Neural crest cell (in vitro differentiated cells): ENCODE results near the gene PTH1R. TPM values are rescaled to one million over a fixed set of nuclear protein-coding genes. Genes with fewer than 3 reads are reported as not detected.

Experiments used
- DNase-seq: peaks from one replicate; pipeline ENCODE4 v3.0.0; 2021; ENCODE audit warnings: low read depth, mixed read lengths, low spot score
- H3K27ac Mint-ChIP-seq: one replicate; pipeline ENCODE4 v1.8.0; 2021; ENCODE audit warnings: mild to moderate bottlenecking, mixed read lengths; ENCODE audit not compliant: unreplicated experiment
- H3K27me3 Mint-ChIP-seq: 2 replicates; pipeline ENCODE4 v1.8.0; 2021; ENCODE audit warnings: low read depth, mild to moderate bottlenecking, mixed read lengths
- H3K36me3 Mint-ChIP-seq: 2 replicates; pipeline ENCODE4 v1.8.0; 2021; ENCODE audit warnings: low read depth, mild to moderate bottlenecking, mixed read lengths
- H3K4me1 Mint-ChIP-seq: 2 replicates; pipeline ENCODE4 v1.8.0; 2021; ENCODE audit warnings: mixed read lengths
- H3K4me3 Mint-ChIP-seq: one replicate; pipeline ENCODE4 v1.8.0; 2021; ENCODE audit warnings: mild to moderate bottlenecking, mixed read lengths
- H3K9me3 Mint-ChIP-seq: 2 replicates; pipeline ENCODE4 v1.8.0; 2021; ENCODE audit warnings: mixed read lengths
- CTCF ChIP-seq: fragments of 200-600 bp; sonication (generic); conservative IDR thresholded peaks from 2 replicates; pipeline ENCODE4 v1.5.0; 2021; ENCODE audit warnings: antibody characterized with exemption, mild to moderate bottlenecking
- total RNA-seq: library from RNA; stranded (reverse); gene quantifications from 2 replicates; pipeline ENCODE4 v1.2.1, GENCODE V29; 2021

PTH1R gene
- total RNA-seq, 1 donor from 2014 or later, result 0.14 TPM

GRCh38 chr3:46854555-46854991 lies 22.9 kb upstream of the PTH1R start:
- Mint-ChIP-seq H3K27me3 (no peaks in the 10 kb centered on the region), H3K27ac (no peak overlapping the region), H3K4me3 (no peak overlapping the region), H3K36me3 (no peaks in the 10 kb centered on the region), H3K4me1 (peaks cover 9% of the 10 kb centered on the region), H3K9me3 (no peaks in the 10 kb centered on the region)
- no peak for DNase-seq
- TF ChIP-seq CTCF, result no peak

GRCh38 chr3:46856576-46857471 lies 20.7 kb upstream of the PTH1R start:
- no peaks in the 10 kb centered on the region for H3K36me3 Mint-ChIP-seq
- no peaks in the 10 kb centered on the region for H3K27me3 Mint-ChIP-seq
- H3K4me1 Mint-ChIP-seq, result peaks cover 9% of the 10 kb centered on the region
- no peak overlapping the region for H3K4me3 Mint-ChIP-seq
- DNase-seq, result no peak
- H3K27ac Mint-ChIP-seq, result peak overlapping the region; percentile 62
- H3K9me3 Mint-ChIP-seq, result no peaks in the 10 kb centered on the region
- TF ChIP-seq CTCF, result no peak

- Mint-ChIP-seq H3K27ac (no peak overlapping the region), H3K4me1 (peaks cover 9% of the 10 kb centered on the region), H3K36me3 (no peaks in the 10 kb centered on the region), H3K27me3 (no peaks in the 10 kb centered on the region), H3K4me3 (no peak overlapping the region), H3K9me3 (no peaks in the 10 kb centered on the region)
- no peak for TF ChIP-seq CTCF
- DNase-seq, result no peak
Observed at GRCh38 chr3:46857485-46858341, 19.8 kb upstream of the PTH1R start.

GRCh38 chr3:46858456-46858855 lies 19.1 kb upstream of the PTH1R start:
- DNase-seq, result no peak
- no peaks in the 10 kb centered on the region for H3K27me3 Mint-ChIP-seq
- H3K36me3 Mint-ChIP-seq, result no peaks in the 10 kb centered on the region
- no peak overlapping the region for H3K27ac Mint-ChIP-seq
- peaks cover 9% of the 10 kb centered on the region for H3K4me1 Mint-ChIP-seq
- H3K4me3 Mint-ChIP-seq, result no peak overlapping the region
- no peaks in the 10 kb centered on the region for H3K9me3 Mint-ChIP-seq
- TF ChIP-seq CTCF, result no peak

- no peaks in the 10 kb centered on the region for H3K9me3 Mint-ChIP-seq
- H3K27me3 Mint-ChIP-seq, result no peaks in the 10 kb centered on the region
- TF ChIP-seq CTCF, result no peak
- H3K4me3 Mint-ChIP-seq, result no peak overlapping the region
- DNase-seq, result no peak
- no peaks in the 10 kb centered on the region for H3K36me3 Mint-ChIP-seq
- peaks cover 15% of the 10 kb centered on the region for H3K4me1 Mint-ChIP-seq
- no peak overlapping the region for H3K27ac Mint-ChIP-seq
Observed at GRCh38 chr3:46859001-46859710, 18.4 kb upstream of the PTH1R start.
